ENCODE results near the gene BTBD17. TPM values are rescaled to one million over a fixed set of nuclear protein-coding genes. Genes with fewer than 3 reads are reported as not detected.

BTBD17 gene
- total RNA-seq, 6 donors from 2014 or later = 1.2 TPM; not detected in 5

- no peaks in the 10 kb centered on the region for H3K4me1 ChIP-seq
- ATAC-seq (ENCODE audit: low FRiP score in 2 of 2) (no peak), DNase-seq (no peak)
- H3K9me3 ChIP-seq = no peaks in the 10 kb centered on the region
- H3K27ac ChIP-seq = no peak overlapping the region
- H3K27me3 ChIP-seq = no peaks in the 10 kb centered on the region
- H3K4me3 ChIP-seq = no peak overlapping the region
- TF ChIP-seq EP300 (IDR thresholded peaks at IDR 0.05) = no peak
- no peaks in the 10 kb centered on the region for H3K36me3 ChIP-seq
- WGBS, 2 donors = 59 to 66% methylated on average over 5 of the region's 5 CpGs
These were observed 31.2 kb upstream of the BTBD17 start for GRCh38 chr17:74392848-74393247.

DNA sequence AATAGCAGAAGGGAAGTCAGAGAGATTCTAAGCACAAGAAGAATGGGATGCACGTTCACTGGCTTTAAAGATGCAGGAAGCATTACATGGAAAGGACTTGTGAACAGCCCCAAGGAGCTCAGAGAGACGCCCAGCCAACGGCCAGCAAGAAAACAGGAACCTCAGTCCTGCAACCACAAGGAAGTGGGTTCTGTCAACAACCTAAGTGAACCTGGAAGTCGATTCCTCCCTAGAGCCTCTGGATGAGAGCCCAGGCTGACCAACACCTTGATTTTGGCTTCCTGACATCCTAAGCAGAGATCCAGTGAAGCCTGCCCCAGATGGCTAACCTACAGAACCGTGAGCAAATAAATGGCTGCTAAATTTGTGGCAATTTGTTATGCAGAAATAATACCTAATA is 30.1 kb upstream of the BTBD17 start:
- WGBS, 2 donors = 44 to 45% methylated on average over 5 of the region's 5 CpGs
- no peaks in the 10 kb centered on the region for H3K36me3 ChIP-seq
- no peak overlapping the region for H3K4me3 ChIP-seq
- TF ChIP-seq POLR2AphosphoS5 (IDR thresholded peaks at IDR 0.05) (no peak), EP300 (IDR thresholded peaks at IDR 0.05) (no peak), POLR2A (IDR thresholded peaks at IDR 0.05) (no peak)
- TF ChIP-seq, protein P1, sequence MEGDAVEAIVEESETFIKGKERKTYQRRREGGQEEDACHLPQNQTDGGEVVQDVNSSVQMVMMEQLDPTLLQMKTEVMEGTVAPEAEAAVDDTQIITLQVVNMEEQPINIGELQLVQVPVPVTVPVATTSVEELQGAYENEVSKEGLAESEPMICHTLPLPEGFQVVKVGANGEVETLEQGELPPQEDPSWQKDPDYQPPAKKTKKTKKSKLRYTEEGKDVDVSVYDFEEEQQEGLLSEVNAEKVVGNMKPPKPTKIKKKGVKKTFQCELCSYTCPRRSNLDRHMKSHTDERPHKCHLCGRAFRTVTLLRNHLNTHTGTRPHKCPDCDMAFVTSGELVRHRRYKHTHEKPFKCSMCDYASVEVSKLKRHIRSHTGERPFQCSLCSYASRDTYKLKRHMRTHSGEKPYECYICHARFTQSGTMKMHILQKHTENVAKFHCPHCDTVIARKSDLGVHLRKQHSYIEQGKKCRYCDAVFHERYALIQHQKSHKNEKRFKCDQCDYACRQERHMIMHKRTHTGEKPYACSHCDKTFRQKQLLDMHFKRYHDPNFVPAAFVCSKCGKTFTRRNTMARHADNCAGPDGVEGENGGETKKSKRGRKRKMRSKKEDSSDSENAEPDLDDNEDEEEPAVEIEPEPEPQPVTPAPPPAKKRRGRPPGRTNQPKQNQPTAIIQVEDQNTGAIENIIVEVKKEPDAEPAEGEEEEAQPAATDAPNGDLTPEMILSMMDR (IDR thresholded peaks at IDR 0.05) = no peak
- H3K27me3 ChIP-seq = no peaks in the 10 kb centered on the region
- H3K4me1 ChIP-seq = no peaks in the 10 kb centered on the region
- DNase-seq (no peak), ATAC-seq (ENCODE audit: low FRiP score in 2 of 2) (no peak)
- H3K9me3 ChIP-seq = no peaks in the 10 kb centered on the region
- no peak overlapping the region for H3K27ac ChIP-seq

DNA sequence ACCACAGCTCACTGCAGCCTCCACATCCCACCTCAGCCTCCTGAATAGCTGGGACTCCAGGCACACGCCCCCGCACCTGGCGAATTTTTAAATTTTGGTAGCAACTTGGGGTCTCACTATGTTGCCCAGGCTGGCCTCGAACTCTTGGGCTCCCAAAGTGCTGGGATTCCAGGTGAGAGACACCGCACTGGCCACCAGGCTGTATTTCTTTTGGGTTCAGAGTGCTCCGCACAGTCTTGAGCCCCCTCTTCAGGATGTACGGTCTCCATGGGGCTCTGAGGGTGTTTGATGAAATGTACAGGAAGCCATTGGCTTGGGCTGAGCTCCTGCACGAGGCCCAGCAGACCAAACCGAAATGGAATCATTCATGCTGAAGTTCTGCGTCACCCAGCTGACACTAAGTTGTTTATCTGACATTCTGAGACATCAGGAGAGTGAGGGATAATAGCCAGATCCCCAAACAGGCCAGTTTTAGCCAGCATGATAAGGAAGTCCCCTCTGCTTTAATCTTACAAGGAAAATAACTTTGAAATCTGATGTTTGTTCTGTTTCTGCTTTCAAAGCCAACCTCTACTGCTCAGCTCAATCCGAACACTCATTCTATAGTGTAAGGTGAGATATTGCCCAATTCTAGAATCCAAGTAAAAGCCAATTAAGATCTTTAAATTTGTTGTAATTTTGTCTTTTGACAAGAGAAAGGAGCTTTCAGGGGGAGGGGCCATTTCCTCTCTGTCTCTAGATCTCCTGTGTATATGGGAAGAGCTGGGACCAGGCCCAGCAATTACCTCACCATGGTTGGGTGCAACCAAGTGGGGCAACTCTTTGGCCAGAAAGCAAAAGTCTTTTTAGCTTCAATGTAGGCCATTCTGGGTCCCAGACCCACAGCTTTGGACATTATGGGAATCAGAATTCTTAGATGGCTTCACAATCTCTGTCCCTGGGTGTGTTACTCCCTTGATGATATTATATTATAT is 29.3 kb upstream of the BTBD17 start:
- DNase-seq (no peak), ATAC-seq (ENCODE audit: low FRiP score in 2 of 2) (no peak)
- Histone ChIP-seq H3K4me3 (no peak overlapping the region), H3K4me1 (no peaks in the 10 kb centered on the region), H3K27ac (no peak overlapping the region), H3K27me3 (no peaks in the 10 kb centered on the region), H3K36me3 (no peaks in the 10 kb centered on the region), H3K9me3 (no peaks in the 10 kb centered on the region)
- TF ChIP-seq EP300 (IDR thresholded peaks at IDR 0.05) (no peak), POLR2AphosphoS5 (IDR thresholded peaks at IDR 0.05) (no peak), POLR2A (IDR thresholded peaks at IDR 0.05) (no peak)
- TF ChIP-seq, protein P1 (IDR thresholded peaks at IDR 0.05) = no peak
- WGBS, 2 donors = 83 to 92% methylated on average over 6 to 11 of the region's 11 CpGs

DNA sequence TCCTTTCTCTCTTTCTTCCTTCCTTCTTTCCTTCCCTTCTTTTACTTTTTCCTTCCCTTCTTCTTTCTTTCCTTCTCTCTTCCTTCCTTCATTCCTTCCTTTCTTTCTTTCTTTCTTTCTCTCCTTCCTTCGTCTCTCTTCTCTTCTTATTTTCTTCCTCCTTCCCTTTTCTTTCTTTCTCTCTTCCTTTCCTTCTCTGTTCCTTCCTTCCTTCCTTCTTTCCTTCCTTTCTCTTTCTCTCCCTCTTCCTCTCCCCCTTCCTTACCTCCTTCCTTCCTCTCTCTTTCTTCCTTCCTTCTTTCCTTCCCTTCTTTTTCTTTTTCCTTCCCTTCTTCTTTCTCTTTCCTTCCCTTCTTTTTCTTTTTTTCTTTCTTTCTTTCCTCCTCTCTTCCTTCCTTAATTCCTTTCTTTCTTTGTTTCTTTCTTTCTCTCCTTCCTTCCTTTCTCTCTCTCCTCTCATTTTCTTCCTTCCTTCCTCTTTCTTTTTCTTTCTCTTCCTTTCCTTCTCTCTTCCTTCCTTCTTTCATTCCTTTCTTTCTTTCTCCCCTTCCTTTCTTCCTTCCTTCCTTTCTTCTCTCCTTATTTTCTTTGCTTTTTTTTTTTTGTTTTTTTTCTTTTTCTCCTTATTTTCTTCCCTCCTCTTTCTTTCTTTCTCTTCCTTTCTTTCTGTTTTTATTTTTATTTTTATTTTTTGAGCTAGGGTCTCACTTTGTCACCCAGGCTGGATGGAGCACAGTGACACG is 28.4 kb upstream of the BTBD17 start:
- Histone ChIP-seq H3K4me1 (no peaks in the 10 kb centered on the region), H3K27me3 (no peaks in the 10 kb centered on the region), H3K4me3 (no peak overlapping the region), H3K27ac (no peak overlapping the region), H3K9me3 (no peaks in the 10 kb centered on the region), H3K36me3 (no peaks in the 10 kb centered on the region)
- DNase-seq = no peak
- ATAC-seq (ENCODE audit: low FRiP score in 2 of 2) = no peak
- WGBS, 2 donors = 84 to 88% methylated on average over 2 of the region's 2 CpGs
- TF ChIP-seq POLR2AphosphoS5 (IDR thresholded peaks at IDR 0.05) (no peak), POLR2A (IDR thresholded peaks at IDR 0.05) (no peak), EP300 (IDR thresholded peaks at IDR 0.05) (no peak)
- TF ChIP-seq, protein P1 (IDR thresholded peaks at IDR 0.05) = no peak

- Histone ChIP-seq H3K4me1 (no peaks in the 10 kb centered on the region), H3K36me3 (no peaks in the 10 kb centered on the region), H3K9me3 (no peaks in the 10 kb centered on the region), H3K27ac (no peak overlapping the region), H3K4me3 (no peak overlapping the region), H3K27me3 (no peaks in the 10 kb centered on the region)
- 59 to 77% methylated on average over 11 to 12 of the region's 12 CpGs for WGBS, 2 donors
- ATAC-seq (ENCODE audit: low FRiP score in 2 of 2) = peak in 1 of 2 donors; percentile 13
- no peak for TF ChIP-seq EP300 (IDR thresholded peaks at IDR 0.05)
- no peak for TF ChIP-seq POLR2AphosphoS5 (IDR thresholded peaks at IDR 0.05)
- TF ChIP-seq POLR2A (IDR thresholded peaks at IDR 0.05) = no peak
- TF ChIP-seq, protein P1 (IDR thresholded peaks at IDR 0.05) = no peak
- DNase-seq = no peak
These were observed 27.6 kb upstream of the BTBD17 start for GRCh38 chr17:74389084-74389753.
